Measurements from ENCODE around the gene MAP3K19.

The MAP3K19 gene

GRCh38 chr2:135078417-135078816 is 31.2 kb upstream of the MAP3K19 start:
- H3K27ac ChIP-seq = no peak overlapping the region
- TF ChIP-seq CTCF (IDR thresholded peaks at IDR 0.05) = no peak
- no peak overlapping the region for H3K4me2 ChIP-seq (ENCODE audit: low read length)
- no peaks in the 10 kb centered on the region for H3K27me3 ChIP-seq (ENCODE audit: control insufficient read depth, insufficient read depth, low read length)
- no peak overlapping the region for H3K9ac ChIP-seq
- H2AFZ ChIP-seq = no peak overlapping the region
- peaks cover 46% of the 10 kb centered on the region for H3K79me2 ChIP-seq
- H3K9me3 ChIP-seq (ENCODE audit: control insufficient read depth, low read length) = no peaks in the 10 kb centered on the region
- H3K36me3 ChIP-seq (ENCODE audit: control insufficient read depth, insufficient read depth, low read length) = no peaks in the 10 kb centered on the region
- no peaks in the 10 kb centered on the region for H3K4me1 ChIP-seq
- no peak overlapping the region for H3K4me3 ChIP-seq (ENCODE audit: low read depth, low read length)

DNA sequence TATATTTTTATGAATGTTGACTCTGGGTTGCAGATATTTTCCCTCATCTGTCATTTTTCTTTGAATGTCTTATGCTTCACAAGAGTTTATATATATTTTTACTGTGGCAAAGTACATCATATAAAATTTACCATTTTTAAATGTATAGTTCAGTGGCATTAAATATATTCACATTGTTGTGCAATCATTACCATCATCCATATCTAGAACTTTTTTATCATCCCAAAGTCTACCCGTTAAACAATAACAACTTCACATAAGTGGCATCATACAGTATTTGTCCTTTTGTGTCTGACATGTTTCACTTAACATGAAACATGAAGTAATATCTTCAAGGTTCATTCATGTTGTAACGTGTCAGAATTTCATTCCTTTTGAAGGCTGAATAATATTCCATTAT is 29.3 kb upstream of the MAP3K19 start:
- H3K79me2 ChIP-seq = peaks cover 55% of the 10 kb centered on the region
- no peak overlapping the region for H2AFZ ChIP-seq
- no peak overlapping the region for H3K9ac ChIP-seq
- H3K9me3 ChIP-seq (ENCODE audit: control insufficient read depth, low read length) = no peaks in the 10 kb centered on the region
- H3K27ac ChIP-seq = no peak overlapping the region
- no peak overlapping the region for H3K4me2 ChIP-seq (ENCODE audit: low read length)
- H3K4me1 ChIP-seq = no peaks in the 10 kb centered on the region
- no peak for TF ChIP-seq CTCF (IDR thresholded peaks at IDR 0.05)
- H3K4me3 ChIP-seq (ENCODE audit: low read depth, low read length) = no peak overlapping the region
- no peaks in the 10 kb centered on the region for H3K27me3 ChIP-seq (ENCODE audit: control insufficient read depth, insufficient read depth, low read length)
- H3K36me3 ChIP-seq (ENCODE audit: control insufficient read depth, insufficient read depth, low read length) = no peaks in the 10 kb centered on the region

DNA sequence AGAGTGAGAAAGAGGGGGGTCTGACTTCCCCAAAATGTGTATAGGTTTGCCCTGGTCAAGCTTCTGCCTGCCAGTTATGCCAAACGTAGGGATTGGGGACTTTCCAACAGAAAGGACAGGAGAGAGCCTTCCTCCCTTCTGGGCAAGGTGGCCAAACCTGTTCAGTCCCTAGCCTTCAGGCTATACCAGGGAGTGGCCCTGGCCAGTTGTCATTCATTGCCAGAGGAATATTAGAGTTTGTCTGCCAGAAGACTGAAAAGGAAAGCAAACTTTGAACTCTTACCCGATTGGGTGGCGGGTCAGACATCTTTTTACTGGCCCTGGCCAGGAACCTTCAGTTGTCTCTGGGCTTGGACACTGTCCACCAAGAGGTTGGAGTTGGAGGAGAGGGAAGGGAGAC is 27.0 kb upstream of the MAP3K19 start:
- H3K79me2 ChIP-seq = peaks cover 51% of the 10 kb centered on the region
- H3K27ac ChIP-seq = no peak overlapping the region
- no peaks in the 10 kb centered on the region for H3K27me3 ChIP-seq (ENCODE audit: control insufficient read depth, insufficient read depth, low read length)

GRCh38 chr2:135072125-135072997 is 25.1 kb upstream of the MAP3K19 start:
- H3K27me3 ChIP-seq (ENCODE audit: control insufficient read depth, insufficient read depth, low read length) = no peaks in the 10 kb centered on the region
- no peaks in the 10 kb centered on the region for H3K9me3 ChIP-seq (ENCODE audit: control insufficient read depth, low read length)
- no peak for TF ChIP-seq CTCF (IDR thresholded peaks at IDR 0.05)
- no peak overlapping the region for H2AFZ ChIP-seq
- H3K27ac ChIP-seq = no peak overlapping the region
- H3K36me3 ChIP-seq (ENCODE audit: control insufficient read depth, insufficient read depth, low read length) = no peaks in the 10 kb centered on the region
- no peak overlapping the region for H3K4me2 ChIP-seq (ENCODE audit: low read length)
- no peaks in the 10 kb centered on the region for H3K4me1 ChIP-seq
- H3K79me2 ChIP-seq = peaks cover 53% of the 10 kb centered on the region
- no peak overlapping the region for H3K4me3 ChIP-seq (ENCODE audit: low read depth, low read length)
- no peak overlapping the region for H3K9ac ChIP-seq

More for the DNA sequence above, 27.0 kb upstream of the MAP3K19 start:
- Histone ChIP-seq H3K4me2 (ENCODE audit: low read length) (no peak overlapping the region), H3K4me3 (ENCODE audit: low read depth, low read length) (no peak overlapping the region), H3K9ac (no peak overlapping the region), H2AFZ (no peak overlapping the region), H3K9me3 (ENCODE audit: control insufficient read depth, low read length) (no peaks in the 10 kb centered on the region), H3K36me3 (ENCODE audit: control insufficient read depth, insufficient read depth, low read length) (no peaks in the 10 kb centered on the region), H3K4me1 (no peaks in the 10 kb centered on the region)
- TF ChIP-seq CTCF (IDR thresholded peaks at IDR 0.05) = no peak

- no peak overlapping the region for H3K27ac ChIP-seq
- H2AFZ ChIP-seq = no peak overlapping the region
- no peak overlapping the region for H3K4me3 ChIP-seq (ENCODE audit: low read depth, low read length)
- no peaks in the 10 kb centered on the region for H3K9me3 ChIP-seq (ENCODE audit: control insufficient read depth, low read length)
- TF ChIP-seq CTCF (IDR thresholded peaks at IDR 0.05) = no peak
- H3K27me3 ChIP-seq (ENCODE audit: control insufficient read depth, insufficient read depth, low read length) = no peaks in the 10 kb centered on the region
- no peaks in the 10 kb centered on the region for H3K4me1 ChIP-seq
- peaks cover 35% of the 10 kb centered on the region for H3K79me2 ChIP-seq
- H3K36me3 ChIP-seq (ENCODE audit: control insufficient read depth, insufficient read depth, low read length) = no peaks in the 10 kb centered on the region
- no peak overlapping the region for H3K9ac ChIP-seq
- no peak overlapping the region for H3K4me2 ChIP-seq (ENCODE audit: low read length)
Measured at GRCh38 chr2:135066710-135067109, 19.5 kb upstream of the MAP3K19 start.
